Activated CD4-positive, alpha-beta T cell treated with anti-CD3 and anti-CD28 coated beads, Interleukin-2, amount 50 U/mL, for 24 hours (primary cell): ENCODE measurements around the gene STRADA.

Source experiments
- DNase-seq, 2 donors: peaks; one replicate each; pipeline ENCODE4 v3.0.0-alpha.2; 2020; ENCODE audit warnings: low read depth in 1 of 2, low spot score in 1 of 2

The STRADA gene

GRCh38 chr17:63701868-63702720, 39.5 kb downstream of the STRADA start:
- DNase-seq: peak in 1 of 2 donors; percentile 72

- no peak for DNase-seq
These were observed 40.2 kb downstream of the STRADA start for GRCh38 chr17:63701456-63701820.

GRCh38 chr17:63700528-63701455, 40.8 kb downstream of the STRADA start:
- peak in 1 of 2 donors; percentile 35 for DNase-seq

- DNase-seq: peak; percentile 55 to 64
These were observed 41.7 kb downstream of the STRADA start, which contains the start of gene LIMD2 for GRCh38 chr17:63699638-63700527. Gene LIMD2, minus strand, starts transcription at chr17:63700125. Its CDS starts 827 bp downstream, at chr17:63699298.

GRCh38 chr17:63698886-63699637, 42.5 kb downstream of the STRADA start:
- DNase-seq: peak; percentile 49 to 74

GRCh38 chr17:63698381-63698885, 43.2 kb downstream of the STRADA start:
- DNase-seq: no peak

GRCh38 chr17:63697341-63698286, 44.0 kb downstream of the STRADA start:
- DNase-seq: peak; percentile 51 to 70

GRCh38 chr17:63696381-63696961, 45.1 kb downstream of the STRADA start:
- DNase-seq: peak in 1 of 2 donors; percentile 23

GRCh38 chr17:63695889-63696288, 45.7 kb downstream of the STRADA start:
- DNase-seq: no peak

- no peak for DNase-seq
These were observed 46.4 kb downstream of the STRADA start for GRCh38 chr17:63694950-63695773.

- DNase-seq: no peak
These were observed 47.2 kb downstream of the STRADA start for GRCh38 chr17:63694229-63694949.

- DNase-seq: no peak
These were observed 48.0 kb downstream of the STRADA start for GRCh38 chr17:63693411-63694113.

- DNase-seq: no peak
These were observed 49.3 kb downstream of the STRADA start for GRCh38 chr17:63692195-63692816.

- no peak for DNase-seq
These were observed 52.1 kb downstream of the STRADA start for GRCh38 chr17:63689479-63689878.

GRCh38 chr17:63688396-63689020, 53.1 kb downstream of the STRADA start:
- no peak for DNase-seq
